OCI-LY1 (cell line): ENCODE results near the gene ELMO1.

Source experiments
- EZH2 ChIP-seq: fragments of 200-600 bp; sonication (generic), shearing (Covaris generic); IDR thresholded peaks from 2 replicates; pipeline ENCODE4 v1.8.0; 2017; ENCODE audit warnings: borderline replicate concordance, mixed run types, mild to moderate bottlenecking, antibody characterized with exemption, low read length, moderate library complexity, mixed read lengths
- TF ChIP-seq, protein P1 (sequence below): fragments of 200-600 bp; sonication (generic), shearing (Covaris generic); IDR thresholded peaks from 2 replicates; pipeline ENCODE4 v1.5.1; 2017; ENCODE audit warnings: mild to moderate bottlenecking, antibody characterized with exemption, low read length, moderate library complexity, mixed read lengths

DNA sequence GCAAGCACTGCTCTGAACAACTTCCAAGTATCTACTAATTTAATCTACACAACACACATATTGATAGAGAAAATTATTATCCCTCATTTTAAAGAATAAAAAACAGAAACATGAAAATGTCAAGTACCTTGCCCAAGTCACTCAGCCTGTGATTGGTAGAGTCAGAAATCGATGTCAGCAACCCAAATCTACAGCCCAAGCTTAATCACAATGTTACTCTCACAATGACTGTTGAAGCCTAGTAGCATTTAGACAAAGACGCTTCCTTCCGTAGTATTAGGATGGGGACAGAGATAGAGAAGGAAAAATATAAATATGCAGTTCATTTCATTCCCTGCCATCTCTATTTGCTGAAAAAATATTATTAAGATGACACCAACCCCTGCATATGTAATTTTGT, 242.5 kb downstream of the ELMO1 start:
- TF ChIP-seq, protein P1, sequence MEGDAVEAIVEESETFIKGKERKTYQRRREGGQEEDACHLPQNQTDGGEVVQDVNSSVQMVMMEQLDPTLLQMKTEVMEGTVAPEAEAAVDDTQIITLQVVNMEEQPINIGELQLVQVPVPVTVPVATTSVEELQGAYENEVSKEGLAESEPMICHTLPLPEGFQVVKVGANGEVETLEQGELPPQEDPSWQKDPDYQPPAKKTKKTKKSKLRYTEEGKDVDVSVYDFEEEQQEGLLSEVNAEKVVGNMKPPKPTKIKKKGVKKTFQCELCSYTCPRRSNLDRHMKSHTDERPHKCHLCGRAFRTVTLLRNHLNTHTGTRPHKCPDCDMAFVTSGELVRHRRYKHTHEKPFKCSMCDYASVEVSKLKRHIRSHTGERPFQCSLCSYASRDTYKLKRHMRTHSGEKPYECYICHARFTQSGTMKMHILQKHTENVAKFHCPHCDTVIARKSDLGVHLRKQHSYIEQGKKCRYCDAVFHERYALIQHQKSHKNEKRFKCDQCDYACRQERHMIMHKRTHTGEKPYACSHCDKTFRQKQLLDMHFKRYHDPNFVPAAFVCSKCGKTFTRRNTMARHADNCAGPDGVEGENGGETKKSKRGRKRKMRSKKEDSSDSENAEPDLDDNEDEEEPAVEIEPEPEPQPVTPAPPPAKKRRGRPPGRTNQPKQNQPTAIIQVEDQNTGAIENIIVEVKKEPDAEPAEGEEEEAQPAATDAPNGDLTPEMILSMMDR: no peak
- no peak for TF ChIP-seq EZH2
